K562 (cell line): ENCODE data around the gene ALDH18A1. TPM values are rescaled to one million over a fixed set of nuclear protein-coding genes. Genes with fewer than 3 reads are reported as not detected.
A peak's percentile ranks its signal among the peaks of the same experiment; 100 is the strongest.

Source experiments
- ASH1L ChIP-seq: fragments of 450-650 bp; IDR thresholded peaks from 2 replicates; pipeline ENCODE4 v1.6.1; 2018; ENCODE audit warnings: borderline replicate concordance, mild to moderate bottlenecking, low read depth; ENCODE audit not compliant: partially characterized antibody
- BRF1 ChIP-seq: IDR thresholded peaks from 3 replicates; pipeline ENCODE4 v1.6.1; 2011; ENCODE audit warnings: borderline replicate concordance, mild to moderate bottlenecking; ENCODE audit not compliant: insufficient read length; ENCODE audit errors: extremely low read depth
- CLOCK ChIP-seq: fragments of 250-450 bp; sonication (Bioruptor Pico); IDR thresholded peaks from 2 replicates; pipeline ENCODE4 v1.4.0; 2020; ENCODE audit warnings: mild to moderate bottlenecking, moderate library complexity, borderline replicate concordance
- FOXA3 ChIP-seq, 2 experiments: fragments of 450-650 bp in 1 of 2; sonication (generic) in 1 of 2; formaldehyde crosslinking; IDR thresholded peaks in 1 of 2; conservative IDR thresholded peaks in 1 of 2; 2 replicates each; pipeline versions ENCODE4 v1.4.0 to v1.8.0; 2020 to 2022; ENCODE audit warnings: mild to moderate bottlenecking in 2 of 2, missing genetic modification reagents in 1 of 2
- MTA2 ChIP-seq: fragments of 450-650 bp; IDR thresholded peaks from 2 replicates; pipeline ENCODE4 v1.6.1; 2016; ENCODE audit warnings: low read depth
- MXI1 ChIP-seq: IDR thresholded peaks from 2 replicates; pipeline ENCODE4 v1.6.1; 2011; ENCODE audit warnings: low read depth, mild to moderate bottlenecking, improper control_type of control experiment, low read length
- RCOR1 ChIP-seq, 2 experiments: IDR thresholded peaks; 2 replicates each; pipeline ENCODE4 v1.6.1; 2012; ENCODE audit warnings: low read depth in 2 of 2, low read length in 2 of 2, borderline replicate concordance in 1 of 2, improper control_type of control experiment in 1 of 2
- ZBTB2 ChIP-seq: fragments of 450-650 bp; IDR thresholded peaks from 2 replicates; pipeline ENCODE4 v1.6.1; 2016; ENCODE audit warnings: antibody characterized with exemption
- ZNF324 ChIP-seq: fragments of 250-450 bp; sonication (Bioruptor Pico); IDR thresholded peaks from 2 replicates; pipeline ENCODE4 v1.4.0; 2020; ENCODE audit warnings: mild to moderate bottlenecking
- ZNF511 ChIP-seq: sonication (generic); formaldehyde crosslinking; IDR thresholded peaks from 2 replicates; pipeline ENCODE4 v1.8.0; 2022; ENCODE audit warnings: mild to moderate bottlenecking, missing genetic modification reagents
- ZNF512 ChIP-seq: IDR thresholded peaks from 2 replicates; pipeline ENCODE4 v1.6.1; 2016; ENCODE audit warnings: missing genetic modification characterization, missing compliant biosample characterization
- polyA plus RNA-seq, 8 experiments: library from polyadenylated mRNA; depleted of rRNA in 4 of 8; stranded (reverse) in 5 of 8; unstranded in 3 of 8; fragments of >200 nt; fragmentation: Nextera tagmentation in 2 of 8; fragmentation: Illumina TruSeq in 1 of 8; extraction: Ambion mirVana in 2 of 8; extraction: Trizol in 1 of 8; gene quantifications; 2 replicates each; pipeline versions ENCODE4 v1.2.1 to v1.2.3, GENCODE V29; 2011 to 2014; ENCODE audit warnings: inconsistent platforms in 1 of 8, missing spikeins in 1 of 8
- total RNA-seq, 7 experiments: library from RNA; depleted of rRNA in 6 of 7; stranded (reverse); fragments of >200 nt in 6 of 7; fragmentation: Illumina TruSeq in 2 of 7; extraction: Trizol in 2 of 7; gene quantifications; 2 replicates each; pipeline versions ENCODE4 v1.2.1 to v1.2.3, GENCODE V29; 2011 to 2021; ENCODE audit warnings: low replicate concordance in 1 of 7
- TF ChIP-seq, protein P1 (sequence below): fragments of 450-650 bp; IDR thresholded peaks from 2 replicates; pipeline ENCODE4 v1.6.1; 2018; ENCODE audit not compliant: partially characterized antibody
- TF ChIP-seq, protein P2 (sequence below): fragments of 250-450 bp; sonication (Bioruptor Pico); IDR thresholded peaks from 2 replicates; pipeline ENCODE4 v1.5.1; 2021; ENCODE audit warnings: mild to moderate bottlenecking

ALDH18A1 gene
- total and polyA plus RNA-seq, 9 of the 15 experiments (the other 6 are each of a cell fraction or from before 2014, with no cell fraction given), result 12.0 to 83.3 (median 43.8) TPM

GRCh38 chr10:95561177-95561863, 95.2 kb downstream of the ALDH18A1 start, which contains the start of gene SORBS1 (continued):
- TF ChIP-seq, protein P1, sequence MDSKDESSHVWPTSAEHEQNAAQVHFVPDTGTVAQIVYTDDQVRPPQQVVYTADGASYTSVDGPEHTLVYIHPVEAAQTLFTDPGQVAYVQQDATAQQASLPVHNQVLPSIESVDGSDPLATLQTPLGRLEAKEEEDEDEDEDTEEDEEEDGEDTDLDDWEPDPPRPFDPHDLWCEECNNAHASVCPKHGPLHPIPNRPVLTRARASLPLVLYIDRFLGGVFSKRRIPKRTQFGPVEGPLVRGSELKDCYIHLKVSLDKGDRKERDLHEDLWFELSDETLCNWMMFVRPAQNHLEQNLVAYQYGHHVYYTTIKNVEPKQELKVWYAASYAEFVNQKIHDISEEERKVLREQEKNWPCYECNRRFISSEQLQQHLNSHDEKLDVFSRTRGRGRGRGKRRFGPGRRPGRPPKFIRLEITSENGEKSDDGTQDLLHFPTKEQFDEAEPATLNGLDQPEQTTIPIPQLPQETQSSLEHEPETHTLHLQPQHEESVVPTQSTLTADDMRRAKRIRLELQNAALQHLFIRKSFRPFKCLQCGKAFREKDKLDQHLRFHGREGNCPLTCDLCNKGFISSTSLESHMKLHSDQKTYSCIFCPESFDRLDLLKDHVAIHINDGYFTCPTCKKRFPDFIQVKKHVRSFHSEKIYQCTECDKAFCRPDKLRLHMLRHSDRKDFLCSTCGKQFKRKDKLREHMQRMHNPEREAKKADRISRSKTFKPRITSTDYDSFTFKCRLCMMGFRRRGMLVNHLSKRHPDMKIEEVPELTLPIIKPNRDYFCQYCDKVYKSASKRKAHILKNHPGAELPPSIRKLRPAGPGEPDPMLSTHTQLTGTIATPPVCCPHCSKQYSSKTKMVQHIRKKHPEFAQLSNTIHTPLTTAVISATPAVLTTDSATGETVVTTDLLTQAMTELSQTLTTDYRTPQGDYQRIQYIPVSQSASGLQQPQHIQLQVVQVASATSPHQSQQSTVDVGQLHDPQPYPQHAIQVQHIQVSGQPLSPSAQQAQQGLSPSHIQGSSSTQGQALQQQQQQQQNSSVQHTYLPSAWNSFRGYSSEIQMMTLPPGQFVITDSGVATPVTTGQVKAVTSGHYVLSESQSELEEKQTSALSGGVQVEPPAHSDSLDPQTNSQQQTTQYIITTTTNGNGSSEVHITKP, result peak; percentile 61
- TF ChIP-seq ASH1L, result no peak
- no peak for TF ChIP-seq ZNF512
- TF ChIP-seq, protein P2, sequence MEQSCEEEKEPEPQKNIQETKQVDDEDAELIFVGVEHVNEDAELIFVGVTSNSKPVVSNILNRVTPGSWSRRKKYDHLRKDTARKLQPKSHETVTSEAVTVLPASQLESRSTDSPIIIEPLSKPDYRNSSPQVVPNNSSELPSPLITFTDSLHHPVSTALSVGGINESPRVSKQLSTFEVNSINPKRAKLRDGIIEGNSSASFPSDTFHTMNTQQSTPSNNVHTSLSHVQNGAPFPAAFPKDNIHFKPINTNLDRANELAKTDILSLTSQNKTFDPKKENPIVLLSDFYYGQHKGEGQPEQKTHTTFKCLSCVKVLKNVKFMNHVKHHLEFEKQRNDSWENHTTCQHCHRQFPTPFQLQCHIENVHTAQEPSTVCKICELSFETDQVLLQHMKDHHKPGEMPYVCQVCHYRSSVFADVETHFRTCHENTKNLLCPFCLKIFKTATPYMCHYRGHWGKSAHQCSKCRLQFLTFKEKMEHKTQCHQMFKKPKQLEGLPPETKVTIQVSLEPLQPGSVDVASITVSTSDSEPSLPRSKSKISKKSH (CRISPR knock-in tag), result no peak
- no peak for TF ChIP-seq MTA2
- peak; percentile 32 to 92; a peak in 3 of 4 replicates for TF ChIP-seq RCOR1 (IDR thresholded peaks at IDR 0.05; ENCODE audit: borderline replicate concordance in 1 of 2, low read depth in 2 of 2, low read length in 2 of 2)
- TF ChIP-seq ZBTB2, result no peak
- no peak for TF ChIP-seq BRF1
- TF ChIP-seq MXI1, result 0 out of 2 replicates have a peak, but pooled peaks have one; percentile 51
- no peak for TF ChIP-seq FOXA3 (CRISPR knock-in tag; conservative IDR thresholded peaks at IDR 0.05 in 1 of 2, IDR thresholded peaks at IDR 0.05 in 1 of 2)
- TF ChIP-seq ZNF511 (CRISPR knock-in tag), result no peak
- no peak for TF ChIP-seq ZNF324 (CRISPR knock-in tag)
- TF ChIP-seq CLOCK, result no peak
